Measurements from ENCODE around the gene ZNF354C.

Gene ZNF354C

DNA sequence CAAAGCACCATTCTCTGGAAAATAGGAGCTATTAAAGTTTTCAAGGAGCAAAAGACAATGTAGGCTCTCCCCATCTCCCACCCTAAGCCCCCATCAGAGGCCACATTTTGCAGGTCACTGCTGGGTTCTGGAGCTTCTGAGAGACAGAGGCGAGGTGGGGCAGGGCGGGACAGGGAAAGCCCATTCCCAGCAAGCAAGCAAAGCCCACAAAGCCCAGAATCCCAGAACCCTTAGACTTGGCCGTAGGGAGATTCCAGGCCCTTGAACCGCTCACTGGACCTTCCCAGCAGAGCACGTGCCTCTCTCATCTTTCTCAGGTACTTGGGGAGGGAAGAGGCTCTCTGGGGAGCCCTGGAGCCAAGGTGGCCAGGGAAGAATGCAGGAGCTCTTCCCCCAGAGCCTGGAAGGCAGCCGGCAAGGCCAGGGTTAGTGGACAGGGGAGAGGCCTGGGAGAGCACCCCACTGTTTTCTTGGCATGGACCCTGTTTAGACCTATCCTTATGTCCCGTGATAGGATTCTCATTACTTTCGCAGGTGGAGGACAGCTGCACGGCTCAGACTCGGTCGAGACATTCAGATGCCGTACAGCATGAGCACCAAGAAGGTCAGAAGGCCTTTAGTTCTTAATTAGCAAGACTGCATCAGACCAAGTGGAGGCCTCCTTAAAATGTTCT, 52.4 kb downstream of the ZNF354C start:
- no peak for DNase-seq

- DNase-seq = no peak
Observed at GRCh38 chr5:179113143-179113530, 53.0 kb downstream of the ZNF354C start.

DNA sequence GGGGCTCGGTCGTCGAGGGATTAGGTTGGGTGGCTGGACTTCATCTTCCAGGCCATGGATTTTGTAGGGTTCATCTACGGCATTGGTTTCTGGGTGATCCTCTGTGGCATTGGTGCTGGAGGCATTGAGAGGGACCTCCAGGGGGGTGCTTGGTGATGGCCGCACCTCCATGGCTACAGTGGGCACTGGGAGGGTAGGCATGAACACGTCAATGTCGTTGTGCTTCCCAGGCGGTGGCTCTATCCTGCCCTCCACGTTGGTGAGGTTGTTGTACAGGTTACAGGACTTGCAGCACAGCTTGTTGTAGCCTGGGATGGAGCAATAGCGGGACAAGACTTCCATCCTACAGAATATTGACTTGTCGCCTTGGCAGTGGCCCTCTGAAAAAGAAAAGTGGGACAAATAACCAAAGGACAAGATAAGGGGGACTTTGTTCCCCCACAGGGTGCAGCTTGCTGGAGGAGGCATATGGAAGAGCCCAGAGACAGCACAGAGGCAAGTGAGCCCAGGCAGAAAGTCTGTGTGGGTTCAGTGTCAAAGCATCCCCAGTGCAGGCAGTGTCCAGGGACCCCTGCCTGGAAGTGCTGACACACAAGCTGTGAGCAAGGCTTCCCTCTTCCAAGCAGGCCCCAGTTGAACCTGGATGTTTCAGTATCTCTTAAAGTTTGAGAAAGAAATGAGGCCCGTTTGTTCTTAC, 53.9 kb downstream of the ZNF354C start:
- no peak for DNase-seq

DNA sequence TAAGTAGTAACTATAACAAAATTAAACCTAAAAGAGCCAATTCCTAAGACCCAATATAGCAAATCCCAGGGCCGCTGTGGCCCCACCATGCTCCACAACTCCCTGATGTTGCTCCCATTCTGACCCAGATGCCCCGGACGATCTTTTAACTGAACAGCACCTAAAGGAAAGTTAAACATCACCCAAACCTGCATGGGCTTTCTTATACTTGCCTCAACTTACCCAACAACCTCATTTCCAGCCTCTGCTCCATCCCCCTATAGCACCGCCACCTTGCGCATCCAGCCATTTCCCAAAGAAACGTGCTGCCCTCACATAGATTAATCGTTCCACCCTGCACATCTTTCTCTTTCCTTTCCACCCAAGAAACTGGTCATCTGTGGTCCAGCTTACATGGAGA, 54.6 kb downstream of the ZNF354C start:
- DNase-seq = no peak

- no peak for DNase-seq
Observed at GRCh38 chr5:179115307-179115706, 55.1 kb downstream of the ZNF354C start.

GRCh38 chr5:179115845-179116524, 55.8 kb downstream of the ZNF354C start:
- DNase-seq = no peak

DNA sequence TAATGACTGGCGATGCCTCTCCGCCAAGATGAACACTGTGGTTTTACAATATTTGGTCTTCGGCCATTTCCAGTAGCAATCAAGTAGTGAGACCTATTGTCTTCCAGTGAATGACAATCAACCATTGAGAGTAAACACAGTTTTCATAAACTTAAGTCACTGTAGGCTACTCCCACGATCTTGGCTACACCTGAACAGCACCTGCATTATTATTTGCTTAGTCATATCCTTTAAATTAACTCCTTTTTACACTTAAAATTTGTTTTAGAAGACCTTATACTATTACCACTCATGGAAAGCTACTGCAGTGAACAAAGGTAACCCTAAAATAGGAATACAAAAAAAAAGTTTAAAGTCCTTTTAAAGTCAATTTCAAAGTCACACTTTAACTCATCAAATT, 58.2 kb downstream of the ZNF354C start:
- DNase-seq = no peak

DNA sequence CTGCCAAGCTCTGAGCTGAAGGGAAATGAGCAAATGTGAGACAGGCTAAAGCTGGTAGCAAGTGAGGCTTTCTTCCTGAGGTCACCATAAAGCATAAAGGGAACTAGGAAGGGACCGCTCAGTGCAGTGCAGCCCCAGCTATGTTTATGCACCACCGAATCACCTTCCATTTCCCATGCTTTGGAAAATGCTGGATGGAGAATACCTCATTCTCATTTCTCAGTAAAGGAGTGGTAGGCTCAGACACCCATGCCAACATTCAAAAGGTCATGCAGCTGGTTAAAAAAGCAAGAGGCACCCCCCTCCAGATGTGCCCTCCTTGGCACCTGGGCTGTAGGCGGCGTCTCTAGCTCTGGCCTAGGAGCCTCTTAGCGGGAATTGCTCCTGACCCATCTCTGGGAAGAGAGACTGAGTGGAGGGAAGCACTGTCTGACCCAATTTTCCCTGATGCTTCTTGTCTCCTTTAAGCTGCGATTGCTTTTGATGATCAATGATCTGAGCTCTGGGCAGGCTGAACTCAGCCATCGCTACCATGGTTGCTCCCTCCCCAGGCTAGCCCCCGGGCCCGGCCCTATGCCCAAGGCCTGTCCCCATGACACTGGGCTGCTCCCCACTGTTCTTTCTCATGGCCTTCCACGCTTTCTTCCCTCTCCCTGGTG, 58.7 kb downstream of the ZNF354C start:
- no peak for DNase-seq

- DNase-seq = no peak
Observed at GRCh38 chr5:179119415-179120170, 59.4 kb downstream of the ZNF354C start.

DNA sequence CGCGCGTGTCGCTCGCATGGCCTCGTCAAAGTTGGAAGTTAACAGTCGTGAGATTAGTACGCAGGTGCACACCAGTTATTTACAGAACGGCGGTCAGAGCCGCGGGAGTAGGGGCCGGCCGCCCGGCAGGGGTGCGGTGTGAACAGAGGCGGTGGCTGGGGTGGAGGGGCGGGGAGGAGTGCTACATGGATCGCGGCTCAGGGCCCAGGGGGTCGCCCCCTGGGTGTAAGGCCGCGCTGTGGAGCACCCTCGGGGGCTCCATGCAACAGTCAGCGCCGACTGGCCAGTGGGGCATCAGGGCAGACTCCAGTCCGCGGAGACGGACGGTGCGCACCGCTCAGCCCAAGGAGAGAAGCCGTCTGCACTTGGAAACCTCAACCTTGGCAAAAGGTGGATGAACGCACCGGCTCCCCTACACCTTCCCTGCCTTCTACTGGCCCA, 60.3 kb downstream of the ZNF354C start:
- DNase-seq = no peak

DNA sequence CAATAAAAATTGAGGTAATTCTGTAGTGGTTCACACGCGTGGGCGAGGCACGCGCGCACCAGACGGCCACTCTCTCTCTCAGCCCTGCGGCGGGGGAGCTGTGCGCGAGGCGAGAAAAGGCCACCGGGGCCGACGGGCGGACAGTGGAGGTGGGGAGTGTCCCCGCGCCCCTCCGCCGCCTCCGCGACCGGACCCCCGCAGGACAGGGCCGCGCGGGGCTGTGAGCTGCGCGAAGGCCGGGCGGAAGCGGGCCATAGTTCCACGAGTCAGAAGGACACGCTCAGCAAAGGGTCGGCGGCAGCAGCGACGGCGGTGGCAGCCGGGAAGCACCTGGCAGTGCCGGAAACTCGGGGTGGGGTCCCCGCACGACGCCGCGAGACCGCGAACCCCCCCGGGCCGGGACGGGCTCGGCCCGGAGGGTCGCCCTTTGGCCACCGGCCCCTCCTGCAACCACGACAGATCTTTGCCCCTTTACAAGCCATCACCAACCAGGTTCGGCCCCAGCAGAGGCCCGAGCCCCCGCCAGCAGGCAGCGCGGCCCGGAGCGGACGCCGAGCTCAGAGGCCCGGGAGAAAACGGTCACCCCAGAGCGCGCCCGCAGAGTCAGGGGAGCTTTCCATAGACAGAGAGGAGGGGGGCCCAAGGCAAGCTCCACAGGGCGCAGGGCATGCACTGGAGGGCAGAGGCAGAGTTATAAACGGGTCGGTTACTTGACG, 60.9 kb downstream of the ZNF354C start:
- no peak for DNase-seq

DNA sequence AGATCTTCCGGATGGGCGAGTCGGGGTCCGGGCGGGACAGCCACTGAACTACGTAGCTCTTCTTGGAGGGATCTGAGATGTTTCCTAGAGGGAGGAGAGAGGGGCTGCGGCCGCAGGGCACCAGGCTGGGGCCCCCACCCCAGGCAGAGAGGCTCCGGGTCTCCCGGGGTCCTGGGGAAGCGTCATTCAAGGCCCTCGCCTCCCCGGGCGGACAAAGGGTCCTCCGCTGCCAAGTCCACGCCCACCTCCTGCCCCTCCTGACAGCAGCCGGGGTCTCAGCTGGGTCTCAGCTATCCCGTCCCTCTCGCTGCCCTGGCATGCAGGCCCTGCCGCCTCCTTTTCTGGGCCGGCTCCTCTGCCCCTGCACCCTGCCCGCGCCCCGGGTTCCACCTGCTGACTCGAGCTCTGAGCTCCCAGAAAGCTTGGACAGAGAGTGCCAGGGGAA, 61.5 kb downstream of the ZNF354C start:
- DNase-seq = no peak

DNA sequence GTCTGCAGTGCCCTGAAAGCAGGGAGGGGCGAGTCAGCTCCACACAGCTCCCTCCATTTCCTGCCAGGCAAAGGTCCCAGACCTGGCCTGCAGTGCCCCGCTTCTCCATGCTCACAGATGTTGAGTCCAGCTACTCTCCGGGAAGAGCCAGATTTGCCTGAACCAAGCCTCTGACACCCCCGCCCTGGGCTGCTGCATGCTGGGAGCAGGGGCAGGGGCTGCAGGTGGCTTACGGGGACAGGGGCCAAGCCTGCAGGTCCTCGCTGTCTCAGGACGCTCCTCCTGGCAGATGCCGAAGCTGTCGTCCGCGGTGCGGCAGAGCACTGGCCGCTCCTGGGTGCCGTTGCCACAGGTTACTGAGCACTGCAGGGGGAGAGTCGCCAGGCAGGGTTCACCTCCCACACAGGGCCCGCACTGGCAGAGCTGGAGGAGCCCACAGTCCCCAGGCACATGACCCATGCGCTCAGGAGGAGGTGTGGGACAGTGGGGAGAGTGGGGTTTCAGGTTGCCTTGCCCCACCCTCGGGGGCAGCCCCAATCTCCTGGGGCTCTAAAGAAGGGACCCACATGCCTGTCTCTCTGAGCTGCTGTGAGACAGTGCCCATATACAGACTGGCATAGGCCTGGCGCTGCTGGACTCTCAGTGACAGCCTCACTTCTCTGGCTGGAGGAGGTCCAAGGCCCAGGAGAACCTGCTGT, 62.4 kb downstream of the ZNF354C start:
- DNase-seq = no peak

- DNase-seq = no peak
Observed at GRCh38 chr5:179123109-179123426, 62.9 kb downstream of the ZNF354C start.

- no peak for DNase-seq
Observed at GRCh38 chr5:179123491-179124272, 63.5 kb downstream of the ZNF354C start.

GRCh38 chr5:179124273-179124852, 64.2 kb downstream of the ZNF354C start:
- no peak for DNase-seq

- no peak for DNase-seq
Observed at GRCh38 chr5:179124853-179125788, 64.9 kb downstream of the ZNF354C start.

GRCh38 chr5:179125789-179126505, 65.8 kb downstream of the ZNF354C start:
- DNase-seq = no peak
